H1 (cell line): Measurements from ENCODE around the gene TLCD2. TPM values are rescaled to one million over a fixed set of nuclear protein-coding genes. Genes with fewer than 3 reads are reported as not detected.

Experiments used
- CTCF ChIA-PET: fragments of 300-600 bp; sonication (Branson Sonifier 250); formaldehyde crosslinking; loops from one replicate; lab custom pipeline; 2021; ENCODE audit not compliant: partially characterized antibody; lab: Charles Lee
- POLR2A ChIA-PET: fragments of 300-600 bp; sonication (Branson Sonifier 250); formaldehyde crosslinking; loops from one replicate; lab custom pipeline; 2021; ENCODE audit warnings: inconsistent platforms; ENCODE audit not compliant: partially characterized antibody; lab: Charles Lee
- DNase-seq, 2 experiments: peaks; one replicate each; pipeline versions ENCODE4 v3.0.0 to v3.0.0-alpha.2; 2010 to 2022; ENCODE audit warnings: low spot score in 2 of 2, low read depth in 1 of 2, mixed read lengths in 1 of 2
- FAIRE-seq: peaks from 2 replicates; lab custom pipeline; 2011; peaks lifted over from hg19 to GRCh38; lab: Jason Lieb, UNC
- H2AFZ ChIP-seq: 2 replicates; pipeline ENCODE4 v1.8.1; 2012; ENCODE audit warnings: low read length, inconsistent platforms
- H2AK5ac ChIP-seq: 2 replicates; pipeline ENCODE4 v1.6.1; 2013; ENCODE audit warnings: low read depth, low read length
- H2BK120ac ChIP-seq: replicated peaks from 2 replicates; pipeline ENCODE3; 2013; ENCODE audit warnings: low read depth, low read length, inconsistent platforms
- H2BK12ac ChIP-seq: 2 replicates; pipeline ENCODE4 v1.6.1; 2013; ENCODE audit warnings: low read depth, low read length
- H2BK15ac ChIP-seq: 2 replicates; pipeline ENCODE4 v1.6.1; 2013; ENCODE audit warnings: low read length
- H2BK20ac ChIP-seq: 2 replicates; pipeline ENCODE4 v1.6.1; 2013; ENCODE audit warnings: low read length
- H2BK5ac ChIP-seq: 2 replicates; pipeline ENCODE4 v1.6.1; 2013; ENCODE audit warnings: low read depth, low read length
- H3K14ac ChIP-seq: 2 replicates; pipeline ENCODE4 v1.6.1; 2013; ENCODE audit warnings: inconsistent platforms; ENCODE audit not compliant: insufficient read length
- H3K18ac ChIP-seq: 2 replicates; pipeline ENCODE4 v1.6.1; 2013; ENCODE audit warnings: low read length; ENCODE audit errors: extremely low read depth
- H3K23ac ChIP-seq: 2 replicates; pipeline ENCODE4 v1.6.1; 2013; ENCODE audit warnings: inconsistent platforms; ENCODE audit not compliant: insufficient read length
- H3K23me2 ChIP-seq: 2 replicates; pipeline ENCODE4 v1.6.1; 2013; ENCODE audit warnings: low read depth, low read length
- H3K27ac ChIP-seq: 2 replicates; pipeline ENCODE4 v1.6.1; 2011; ENCODE audit warnings: low read depth, low read length, inconsistent platforms
- H3K27me3 ChIP-seq, 4 experiments: replicated peaks in 1 of 4; 1 replicate in 1 of 4; 2 replicates in 3 of 4; pipeline versions ENCODE4 v1.6.1 to v1.8.1; 2011 to 2013; ENCODE audit warnings: low read length in 3 of 4, mild to moderate bottlenecking in 3 of 4, inconsistent platforms in 2 of 4, mixed read lengths in 2 of 4, moderate library complexity in 1 of 4; ENCODE audit not compliant: control insufficient read depth in 3 of 4, insufficient read depth in 3 of 4; ENCODE audit errors: extremely low read depth in 1 of 4
- H3K36me3 ChIP-seq, 4 experiments: 2 replicates each; pipeline versions ENCODE4 v1.6.1 to v1.8.1; 2011 to 2013; ENCODE audit warnings: mild to moderate bottlenecking in 4 of 4, low read length in 3 of 4, moderate library complexity in 2 of 4, control low read depth in 1 of 4, inconsistent platforms in 1 of 4; ENCODE audit not compliant: insufficient read depth in 4 of 4, control insufficient read depth in 2 of 4
- H3K4ac ChIP-seq: replicated peaks from 2 replicates; pipeline ENCODE3; 2013; ENCODE audit warnings: low read length, low read depth, mixed read lengths, inconsistent platforms; ENCODE audit not compliant: insufficient read length
- H3K4me1 ChIP-seq, 4 experiments: replicated peaks in 1 of 4; 1 replicate in 1 of 4; 2 replicates in 3 of 4; pipeline versions ENCODE4 v1.6.1 to v1.8.1; 2011 to 2013; ENCODE audit warnings: low read length in 3 of 4, inconsistent platforms in 2 of 4, mixed read lengths in 1 of 4; ENCODE audit not compliant: insufficient read depth in 4 of 4, control insufficient read depth in 3 of 4
- H3K4me2 ChIP-seq, 2 experiments: 2 replicates each; pipeline versions ENCODE4 v1.6.1 to v1.8.1; 2011 to 2013; ENCODE audit warnings: low read depth in 2 of 2, low read length in 2 of 2, control low read depth in 1 of 2, inconsistent platforms in 1 of 2, mild to moderate bottlenecking in 1 of 2; ENCODE audit not compliant: insufficient read depth in 1 of 2
- H3K4me3 ChIP-seq, 4 experiments: fragments of 200-600, 300-600 bp in 1 of 4; sonication (generic), shearing (Covaris generic), sonication (Bioruptor Twin) in 1 of 4; 2 replicates each; pipeline versions ENCODE4 v1.5.1 to v1.8.1; 2011 to 2016; ENCODE audit warnings: low read length in 4 of 4, low read depth in 3 of 4, control low read depth in 2 of 4, inconsistent platforms in 2 of 4, mild to moderate bottlenecking in 2 of 4, mixed read lengths in 1 of 4, moderate library complexity in 1 of 4; ENCODE audit not compliant: insufficient read depth in 2 of 4; ENCODE audit errors: extremely low read depth in 1 of 4
- H3K56ac ChIP-seq: replicated peaks from 2 replicates; pipeline ENCODE3; 2013; ENCODE audit warnings: low read depth, mild to moderate bottlenecking, mixed read lengths, low read length, inconsistent platforms; ENCODE audit not compliant: insufficient read length
- H3K79me1 ChIP-seq: 2 replicates; pipeline ENCODE4 v1.6.1; 2013; ENCODE audit warnings: low read depth, low read length, control low read depth
- H3K79me2 ChIP-seq, 2 experiments: 2 replicates each; pipeline versions ENCODE4 v1.6.1 to v1.8.1; 2012 to 2013; ENCODE audit warnings: low read length in 2 of 2, mild to moderate bottlenecking in 2 of 2, inconsistent platforms in 1 of 2; ENCODE audit not compliant: insufficient read depth in 2 of 2, control insufficient read depth in 1 of 2
- H3K9ac ChIP-seq, 4 experiments: replicated peaks in 1 of 4; 1 replicate in 1 of 4; 2 replicates in 3 of 4; pipeline versions ENCODE4 v1.6.1 to v1.8.1; 2011 to 2013; ENCODE audit warnings: low read depth in 3 of 4, low read length in 3 of 4, control low read depth in 2 of 4, mild to moderate bottlenecking in 2 of 4, moderate library complexity in 2 of 4, inconsistent platforms in 1 of 4; ENCODE audit errors: extremely low read depth in 1 of 4
- H3K9me3 ChIP-seq, 2 experiments: 2 replicates each; pipeline versions ENCODE4 v1.6.1 to v1.8.1; 2012 to 2013; ENCODE audit warnings: mild to moderate bottlenecking in 2 of 2, moderate library complexity in 2 of 2, control low read depth in 1 of 2, inconsistent platforms in 1 of 2, low read depth in 1 of 2, low read length in 1 of 2, mixed read lengths in 1 of 2; ENCODE audit not compliant: insufficient read depth in 2 of 2
- H4K20me1 ChIP-seq, 2 experiments: replicated peaks in 1 of 2; 2 replicates each; pipeline versions ENCODE3 to v1.8.1; 2011 to 2013; ENCODE audit warnings: inconsistent platforms in 2 of 2, low read length in 2 of 2, mild to moderate bottlenecking in 1 of 2; ENCODE audit not compliant: insufficient read depth in 2 of 2, control insufficient read depth in 1 of 2
- H4K5ac ChIP-seq: 2 replicates; pipeline ENCODE4 v1.6.1; 2013; ENCODE audit warnings: low read length, low read depth, mixed read lengths, inconsistent platforms; ENCODE audit not compliant: insufficient read length
- H4K8ac ChIP-seq: 2 replicates; pipeline ENCODE4 v1.8.0; 2013; ENCODE audit warnings: mild to moderate bottlenecking, moderate library complexity, low read length, inconsistent platforms; ENCODE audit not compliant: insufficient read depth; ENCODE audit errors: extremely low read depth
- H4K91ac ChIP-seq: replicated peaks from 2 replicates; pipeline ENCODE3; 2013; ENCODE audit warnings: low read length, mixed read lengths, inconsistent platforms; ENCODE audit not compliant: insufficient read length
- ATF3 ChIP-seq: IDR thresholded peaks from 2 replicates; pipeline ENCODE4 v1.6.1; 2011; ENCODE audit warnings: low read depth, mild to moderate bottlenecking, low read length; ENCODE audit not compliant: insufficient read depth
- CBX5 ChIP-seq: fragments of 300-800, 300-1000 bp; sonication (generic); IDR thresholded peaks from 2 replicates; pipeline ENCODE4 v1.7.1; 2016; ENCODE audit warnings: antibody characterized with exemption, low read length, low read depth
- JUN ChIP-seq: IDR thresholded peaks from 2 replicates; pipeline ENCODE4 v1.6.1; 2011; ENCODE audit warnings: low read depth, mild to moderate bottlenecking, improper control_type of control experiment, low read length
- KDM1A ChIP-seq: fragments of 200-600, 300-600 bp; sonication (generic); IDR thresholded peaks from 2 replicates; pipeline ENCODE4 v1.7.1; 2016; ENCODE audit warnings: mild to moderate bottlenecking, low read length, borderline replicate concordance
- POU5F1 ChIP-seq: IDR thresholded peaks from 2 replicates; pipeline ENCODE4 v1.6.1; 2011; ENCODE audit warnings: low read depth, mild to moderate bottlenecking, low read length, moderate library complexity
- SP4 ChIP-seq: IDR thresholded peaks from 2 replicates; pipeline ENCODE4 v1.6.1; 2012; ENCODE audit warnings: low read length, inconsistent platforms
- WGBS, 2 experiments: shearing (Covaris generic) in 1 of 2; methylation state at CpG; one replicate each; pipeline versions ENCODE4 v1.1.6 to v1.1.7; 2013 to 2015; ENCODE audit warnings: low lambda C conversion rate in 2 of 2, mixed read lengths in 2 of 2, inconsistent platforms in 1 of 2, low coverage in 1 of 2, missing lambda C conversion rate in 1 of 2; ENCODE audit not compliant: insufficient replicate concordance in 2 of 2, insufficient coverage in 1 of 2, insufficient read length in 1 of 2; ENCODE audit errors: extremely low coverage in 1 of 2, missing lambda C conversion rate in 1 of 2; 5-methylcytosine and 5-hydroxymethylcytosine counted together
- polyA plus RNA-seq, 7 experiments: library from polyadenylated mRNA; depleted of rRNA in 3 of 7; stranded (reverse) in 5 of 7; unstranded in 2 of 7; fragments of >200 nt in 5 of 7; fragments of 200-250 nt in 2 of 7; gene quantifications; 1 replicate in 5 of 7; 2 replicates in 1 of 7; 4 replicates in 1 of 7; pipeline versions ENCODE4 v1.2.1 to v1.2.3, GENCODE V29; 2011 to 2013; ENCODE audit warnings: missing spikeins in 2 of 7, mixed read lengths in 2 of 7
- total RNA-seq: library from RNA; stranded (reverse); fragmentation: NEBNext Ultra II Directional; extraction: Animal tissue kit (Norgen Biotek cat#: 25700); gene quantifications from 2 replicates; pipeline ENCODE4 v1.2.1, GENCODE V29; 2021

The TLCD2 gene
- total and polyA plus RNA-seq, 2 of the 8 experiments (the other 6 are each of a cell fraction or from before 2014, with no cell fraction given): 0.47 to 1.4 TPM

- Histone ChIP-seq H4K5ac (no peak overlapping the region), H3K4me1 (peaks cover 0 to 5% (median 3%) of the 10 kb centered on the region in 4 experiments; a peak in 5 of 7 replicates), H3K4me2 (no peak overlapping the region), H3K79me1 (peaks cover 4% of the 10 kb centered on the region; the same call in 1 of the 2 replicates), H2BK12ac (no peak overlapping the region), H3K18ac (no peak overlapping the region), H2BK15ac (no peak overlapping the region)
- WGBS, 2 experiments: 91% methylated on average over 18 of the region's 18 CpGs; no CpG with 5 or more reads in 1 of the 2 experiments
- no peak for TF ChIP-seq CBX5
- no peak for TF ChIP-seq KDM1A
- TF ChIP-seq ATF3: no peak
- TF ChIP-seq POU5F1: no peak
- no peak for TF ChIP-seq JUN
- TF ChIP-seq SP4: no peak
- TF ChIP-seq, all 59 proteins: peak for 0
- CTCF ChIA-PET: interaction anchor here (0.6 to 2.6 kb wide), 10 partner anchors 10 to 365 kb away, joined by 3 to 8 read pairs (median 4); no protein-coding TSS in a partner anchor
- H3K4me3 ChIP-seq: no peak overlapping the region
- H2BK120ac ChIP-seq: no peak overlapping the region
- H3K23me2 ChIP-seq: peaks cover 8% of the 10 kb centered on the region; the same call in 1 of the 2 replicates
- no peak overlapping the region for H4K8ac ChIP-seq
- FAIRE-seq: no peak
- H3K14ac ChIP-seq: no peak overlapping the region
- no peak overlapping the region for H2BK20ac ChIP-seq
- no peak overlapping the region for H3K56ac ChIP-seq
- POLR2A ChIA-PET: interaction anchor here (1.3 to 3.1 kb wide), 4 partner anchors 10 to 35 kb away, joined by 3 to 17 read pairs (median 6); partner anchors contain the start of genes SERPINF1 and TLCD2
- no peak overlapping the region for H2AK5ac ChIP-seq
- H3K9me3 ChIP-seq: no peaks in the 10 kb centered on the region
- H3K9ac ChIP-seq: no peak overlapping the region
- no peaks in the 10 kb centered on the region; a peak in 3 of 8 replicates for H3K36me3 ChIP-seq
- no peaks in the 10 kb centered on the region; a peak in 1 of 4 replicates for H3K79me2 ChIP-seq
- peaks cover 0 to 5% of the 10 kb centered on the region in 2 experiments for H4K20me1 ChIP-seq
- DNase-seq: no peak
- no peak overlapping the region for H3K27ac ChIP-seq
- no peak overlapping the region for H2AFZ ChIP-seq
- 0 out of 7 replicates have a peak, but pooled peaks cover 0 to 2% (median 0%) of the 10 kb centered on the region in 4 experiments for H3K27me3 ChIP-seq
- H3K23ac ChIP-seq: no peak overlapping the region
- no peak overlapping the region for H3K4ac ChIP-seq
- no peak overlapping the region for H2BK5ac ChIP-seq
- no peak overlapping the region for H4K91ac ChIP-seq
Observed at GRCh38 chr17:1726626-1727257, 16.6 kb upstream of the TLCD2 start.
